GM19438 (cell line): ENCODE measurements around the gene SLC31A2.

Experiments
- ATAC-seq: cut with Tn5 transposase; IDR thresholded peaks from one replicate; pipeline ENCODE4 v1.9.1; 2021; ENCODE audit warnings: low read depth; ENCODE audit not compliant: unreplicated experiment

Gene SLC31A2

DNA sequence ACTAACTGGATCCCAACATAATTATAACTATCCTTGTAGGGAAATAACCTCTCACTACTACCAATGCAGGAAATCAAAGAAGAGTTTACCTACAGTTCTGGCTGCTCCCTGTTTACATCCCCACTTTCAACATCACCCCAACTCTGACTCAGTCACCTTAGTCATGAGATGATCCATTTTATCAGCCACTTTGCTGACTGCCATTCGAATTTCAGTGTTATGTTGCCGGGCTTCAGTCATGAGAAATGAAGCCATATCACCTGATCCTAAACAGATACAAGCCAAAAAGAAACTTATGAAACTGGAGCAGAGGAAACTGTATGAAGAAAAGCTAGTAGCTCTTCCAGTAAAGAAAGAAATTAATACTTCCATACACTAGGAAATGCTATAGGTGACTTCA, 33.7 kb downstream of the SLC31A2 start:
- no peak for ATAC-seq

DNA sequence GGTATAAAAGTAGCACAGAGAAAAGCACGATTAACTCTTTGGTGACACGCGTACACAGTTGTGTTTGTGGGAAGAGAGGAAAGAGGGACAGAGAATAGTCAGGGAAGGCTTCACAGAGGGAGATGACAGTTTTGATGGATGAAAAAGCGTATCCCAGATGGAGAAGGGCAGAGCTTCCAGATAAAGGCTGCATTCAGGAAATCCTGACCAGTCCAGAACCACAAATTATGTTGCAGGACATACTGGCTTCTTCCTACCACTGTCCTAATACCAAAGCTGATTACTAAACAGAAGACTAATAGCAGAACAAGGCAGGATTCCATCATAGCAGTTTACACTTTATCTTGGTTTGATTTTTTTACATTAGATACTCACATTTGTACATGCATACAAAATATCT, 34.5 kb downstream of the SLC31A2 start:
- ATAC-seq = no peak

DNA sequence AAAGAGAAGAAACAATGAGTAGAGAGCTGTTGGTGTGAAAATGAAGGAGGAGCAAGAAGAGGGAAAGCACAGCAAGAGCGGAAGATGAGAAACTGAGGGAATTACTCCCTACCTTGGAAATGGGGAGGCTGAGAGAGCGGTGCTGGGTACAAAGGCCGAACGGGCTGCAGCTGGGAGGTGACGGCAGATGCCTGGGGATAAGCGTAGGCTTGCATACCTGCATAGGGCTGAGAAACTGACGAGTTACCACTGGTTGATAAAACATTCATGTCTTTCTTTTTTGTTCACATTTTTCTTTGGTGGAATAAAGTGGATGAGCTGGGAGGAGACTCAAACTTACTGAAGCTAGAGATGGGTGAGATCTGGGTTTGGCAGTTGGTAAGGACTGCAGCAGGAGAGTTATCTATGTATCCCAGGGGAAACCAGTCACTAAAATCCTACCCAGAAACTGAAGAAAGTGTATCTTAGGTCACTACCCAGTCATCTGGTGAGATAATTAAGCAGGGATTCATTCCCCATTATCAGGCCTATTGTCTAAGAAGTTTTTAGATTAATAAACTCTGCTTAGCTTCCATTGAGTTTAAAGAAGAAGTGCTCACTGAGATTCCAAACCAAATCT, 35.4 kb downstream of the SLC31A2 start:
- no peak for ATAC-seq

DNA sequence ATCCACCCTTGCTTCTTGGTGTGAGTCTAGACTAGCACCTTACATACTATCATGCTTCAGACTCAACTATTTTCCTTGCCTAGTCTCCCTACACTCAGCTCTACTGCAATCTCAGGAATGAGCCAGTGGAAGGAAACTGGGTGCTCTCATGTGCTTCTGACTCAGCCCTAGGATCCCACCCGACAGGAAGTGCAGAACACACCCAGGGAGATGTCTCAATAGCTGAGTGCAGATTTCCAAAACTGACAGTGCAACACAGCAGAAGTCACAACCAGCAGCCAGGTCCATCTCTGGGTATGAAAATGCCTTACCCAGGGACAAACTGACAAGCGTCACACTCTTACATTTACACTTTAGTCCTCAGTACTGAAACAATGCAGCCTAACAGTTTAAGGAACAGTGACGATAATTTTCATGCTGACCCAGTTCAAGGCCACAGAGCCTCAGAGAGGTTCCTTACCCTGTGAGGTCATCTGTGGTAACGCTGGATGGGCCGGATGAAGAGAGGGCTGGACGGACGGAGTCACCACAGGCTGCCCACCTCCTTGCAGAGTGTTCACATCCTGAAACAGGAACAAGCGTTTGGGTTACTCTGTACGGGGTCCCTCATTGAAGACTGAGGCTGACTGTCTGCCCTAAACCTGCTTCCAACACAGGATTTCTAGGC, 37.3 kb downstream of the SLC31A2 start:
- no peak for ATAC-seq

DNA sequence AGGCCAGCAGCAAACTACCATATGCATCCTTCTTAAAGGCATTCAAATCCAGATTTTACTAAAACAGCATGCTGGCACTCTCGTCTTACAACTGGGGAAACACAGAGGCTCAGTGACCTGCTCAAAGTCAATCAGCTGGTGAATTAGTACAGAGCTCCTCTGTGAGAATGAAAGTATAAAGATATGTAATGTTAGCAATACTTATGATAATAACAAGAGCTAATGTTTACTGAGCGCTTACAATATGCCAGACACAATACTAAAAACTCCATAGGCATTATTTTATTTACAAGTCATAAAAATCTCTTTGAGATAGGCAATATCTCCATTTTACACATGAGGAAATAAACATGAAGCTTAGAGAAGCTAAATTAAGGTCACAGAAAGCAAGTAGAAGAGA, 41.6 kb downstream of the SLC31A2 start:
- no peak for ATAC-seq

DNA sequence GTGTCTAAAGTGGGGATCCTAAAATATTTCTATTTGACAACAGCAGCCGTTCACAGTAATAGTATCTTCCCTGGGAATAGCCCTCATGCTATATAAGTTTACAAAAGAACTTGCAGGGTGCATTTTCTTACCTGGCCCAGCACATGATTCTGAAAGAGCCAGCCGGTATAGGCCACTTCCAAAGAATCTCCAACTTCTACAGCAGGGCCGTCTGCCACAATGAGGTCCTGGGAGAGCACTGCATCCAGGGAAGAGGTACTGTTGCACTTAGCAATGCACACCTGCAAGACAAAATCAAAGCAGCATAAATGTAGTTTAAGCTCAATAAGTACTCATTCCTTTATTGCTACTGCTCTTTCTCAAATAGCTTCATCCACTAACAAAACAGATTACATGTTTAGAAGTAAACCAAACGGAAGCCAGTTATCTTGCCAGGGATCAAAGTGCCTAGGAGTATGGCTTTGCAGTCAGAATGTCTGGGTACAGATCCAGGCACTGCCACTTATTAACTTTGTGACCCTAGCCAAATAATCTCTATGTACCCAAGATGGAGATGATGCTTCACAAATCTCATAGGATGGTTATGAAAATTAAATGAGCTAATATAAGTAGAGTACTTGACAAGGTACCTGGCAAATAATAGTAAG, 49.0 kb downstream of the SLC31A2 start:
- ATAC-seq = no peak

DNA sequence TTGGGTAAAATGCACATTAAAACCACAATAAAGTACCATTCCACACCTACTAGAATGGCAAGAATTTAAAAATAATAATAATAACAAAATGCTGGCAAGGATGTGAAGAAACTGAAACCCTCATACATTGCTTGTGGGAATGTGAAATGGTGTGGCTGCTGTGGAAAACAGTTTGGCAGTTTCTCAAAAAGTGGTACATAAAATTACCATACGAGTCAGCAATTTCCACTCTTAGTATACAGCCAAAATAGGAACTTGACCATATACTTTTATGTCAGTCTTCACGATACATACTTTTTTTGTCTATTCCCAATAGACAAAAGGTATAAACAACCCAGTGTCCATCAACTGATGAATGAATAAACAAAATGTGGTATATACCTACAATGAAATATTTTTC, 54.6 kb downstream of the SLC31A2 start:
- no peak for ATAC-seq

DNA sequence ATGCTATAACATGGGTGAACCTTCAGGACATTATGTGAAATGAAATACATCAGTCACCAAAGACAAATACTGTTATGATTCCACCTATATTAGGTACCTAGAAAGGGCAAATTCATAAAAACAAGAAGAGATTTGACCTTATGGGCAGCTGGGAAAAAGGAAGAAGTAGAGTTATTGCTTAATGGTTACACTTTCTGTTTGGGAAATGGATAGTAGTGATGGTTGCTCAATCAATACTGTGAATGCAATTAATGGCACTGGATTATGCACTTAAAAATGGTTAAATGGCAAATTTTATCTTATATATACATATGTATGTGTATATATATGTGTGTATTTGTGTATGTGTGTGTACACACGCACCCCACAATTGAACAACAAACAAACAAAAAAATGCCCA, 55.1 kb downstream of the SLC31A2 start:
- ATAC-seq = no peak

DNA sequence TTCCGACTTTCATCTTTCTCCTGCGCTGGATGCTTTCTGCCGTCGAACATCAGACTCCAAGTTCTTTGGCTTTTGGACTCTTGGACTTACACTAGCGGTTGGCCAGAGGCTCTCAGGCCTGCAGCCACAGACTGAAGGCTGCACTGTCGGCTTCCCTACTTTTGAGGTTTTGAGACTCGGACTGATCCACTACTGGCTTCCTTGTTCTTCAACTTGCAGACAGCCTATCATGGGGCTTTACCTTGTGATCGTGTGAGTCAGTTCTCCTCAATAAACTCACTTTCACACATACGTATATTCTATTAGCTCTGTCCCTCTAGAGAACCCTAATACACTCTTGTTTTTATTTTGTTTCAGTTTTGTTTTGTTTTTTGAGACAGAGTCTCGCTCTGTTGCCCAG, 60.0 kb downstream of the SLC31A2 start:
- ATAC-seq = no peak
